DND-41 (cell line): ENCODE results near the gene ERC1.

Source experiments
- EZH2 ChIP-seq: IDR thresholded peaks from 3 replicates; pipeline ENCODE4 v1.6.1; 2012; ENCODE audit warnings: borderline replicate concordance, low read depth, mild to moderate bottlenecking, moderate library complexity, low read length, inconsistent platforms; ENCODE audit not compliant: severe bottlenecking
- TF ChIP-seq, protein P1 (sequence below): IDR thresholded peaks from 2 replicates; pipeline ENCODE4 v1.5.1; 2012; ENCODE audit warnings: borderline replicate concordance, low read length, moderate library complexity, mild to moderate bottlenecking; ENCODE audit not compliant: poor library complexity, severe bottlenecking; ENCODE audit errors: extremely low read depth

DNA sequence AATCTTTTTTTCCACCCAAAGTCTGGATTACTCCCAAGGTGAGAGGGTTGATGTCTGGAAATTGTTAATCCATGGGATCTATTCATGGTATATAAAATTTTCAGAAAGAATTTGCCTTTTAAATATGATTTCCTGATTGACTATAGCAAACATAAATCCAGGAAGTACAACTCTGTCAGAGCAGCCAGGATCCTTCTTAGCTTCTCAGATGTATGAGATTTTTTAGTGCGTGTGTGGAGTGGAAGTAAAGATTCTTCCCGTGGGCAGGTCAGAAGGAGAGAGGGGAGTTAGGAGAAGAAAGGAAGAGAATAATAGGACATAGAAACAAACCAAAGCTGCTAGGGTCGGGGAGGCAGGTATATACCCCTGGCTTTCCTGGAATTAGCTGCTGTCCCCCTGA is 444.0 kb downstream of the ERC1 start:
- TF ChIP-seq, protein P1, sequence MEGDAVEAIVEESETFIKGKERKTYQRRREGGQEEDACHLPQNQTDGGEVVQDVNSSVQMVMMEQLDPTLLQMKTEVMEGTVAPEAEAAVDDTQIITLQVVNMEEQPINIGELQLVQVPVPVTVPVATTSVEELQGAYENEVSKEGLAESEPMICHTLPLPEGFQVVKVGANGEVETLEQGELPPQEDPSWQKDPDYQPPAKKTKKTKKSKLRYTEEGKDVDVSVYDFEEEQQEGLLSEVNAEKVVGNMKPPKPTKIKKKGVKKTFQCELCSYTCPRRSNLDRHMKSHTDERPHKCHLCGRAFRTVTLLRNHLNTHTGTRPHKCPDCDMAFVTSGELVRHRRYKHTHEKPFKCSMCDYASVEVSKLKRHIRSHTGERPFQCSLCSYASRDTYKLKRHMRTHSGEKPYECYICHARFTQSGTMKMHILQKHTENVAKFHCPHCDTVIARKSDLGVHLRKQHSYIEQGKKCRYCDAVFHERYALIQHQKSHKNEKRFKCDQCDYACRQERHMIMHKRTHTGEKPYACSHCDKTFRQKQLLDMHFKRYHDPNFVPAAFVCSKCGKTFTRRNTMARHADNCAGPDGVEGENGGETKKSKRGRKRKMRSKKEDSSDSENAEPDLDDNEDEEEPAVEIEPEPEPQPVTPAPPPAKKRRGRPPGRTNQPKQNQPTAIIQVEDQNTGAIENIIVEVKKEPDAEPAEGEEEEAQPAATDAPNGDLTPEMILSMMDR, result no peak
- TF ChIP-seq EZH2, result no peak
